GM12892 (cell line): Measurements from ENCODE around the gene GPR6.

Experiments
- POLR2A ChIP-seq: IDR thresholded peaks from 2 replicates; pipeline ENCODE4 v1.6.1; 2011; ENCODE audit warnings: low read depth, low read length, control low read depth
- POLR2AphosphoS5 ChIP-seq: IDR thresholded peaks from 2 replicates; pipeline ENCODE4 v1.6.1; 2011; ENCODE audit warnings: low read depth, low read length, control low read depth

GRCh38 chr6:109934293-109934692 lies 43.8 kb upstream of the GPR6 start:
- no peak for TF ChIP-seq POLR2A
- no peak for TF ChIP-seq POLR2AphosphoS5
